ENCODE data around the gene SPR. TPM values are rescaled to one million over a fixed set of nuclear protein-coding genes. Genes with fewer than 3 reads are reported as not detected.

SPR gene
- total RNA-seq, 2 experiments from 2014 or later: 7.1 to 8.5 TPM

- no peak overlapping the region for H3K27ac Mint-ChIP-seq
- intact Hi-C loops (cut with micrococcal nuclease): no loop called here
- no peaks in the 10 kb centered on the region for H3K4me1 Mint-ChIP-seq (ENCODE audit: low read depth)
- H3K9me3 Mint-ChIP-seq: no peaks in the 10 kb centered on the region
- POLR2A ChIA-PET: no interaction called here
- no peak for DNase-seq
- H3K27me3 Mint-ChIP-seq: peaks cover 6% of the 10 kb centered on the region
- H3K36me3 Mint-ChIP-seq: no peaks in the 10 kb centered on the region
- no peak overlapping the region for H3K4me3 Mint-ChIP-seq
- CTCF ChIA-PET: interaction anchor here (1.6 to 1.7 kb wide), 2 partner anchors 12 to 35 kb away, joined by 3 to 5 read pairs; no protein-coding TSS in a partner anchor
Measured at GRCh38 chr2:72938455-72938854, 51.2 kb downstream of the SPR start.

- ChIA-PET POLR2A (no interaction called here), CTCF (no interaction called here)
- intact Hi-C loops (cut with micrococcal nuclease): no loop called here
- Mint-ChIP-seq H3K9me3 (no peaks in the 10 kb centered on the region), H3K4me3 (no peak overlapping the region), H3K4me1 (ENCODE audit: low read depth) (no peaks in the 10 kb centered on the region), H3K27me3 (peaks cover 1% of the 10 kb centered on the region), H3K36me3 (no peaks in the 10 kb centered on the region), H3K27ac (no peak overlapping the region)
- DNase-seq: no peak
Measured at GRCh38 chr2:72940361-72940760, 53.2 kb downstream of the SPR start.

GRCh38 chr2:72940786-72941185, 53.6 kb downstream of the SPR start:
- ChIA-PET CTCF (no interaction called here), POLR2A (no interaction called here)
- Mint-ChIP-seq H3K4me3 (no peak overlapping the region), H3K27ac (no peak overlapping the region), H3K27me3 (no peaks in the 10 kb centered on the region), H3K9me3 (no peaks in the 10 kb centered on the region), H3K4me1 (ENCODE audit: low read depth) (no peaks in the 10 kb centered on the region), H3K36me3 (no peaks in the 10 kb centered on the region)
- no peak for DNase-seq
- intact Hi-C loops (cut with micrococcal nuclease): no loop called here

Other genes with a start within 250 kb of the SPR start
- gene EXOC6B, start 61.4 kb upstream of the SPR start, total RNA-seq: 1 to 10 TPM; 8.5 to 8.6 TPM
- gene EMX1, start 30.1 kb downstream of the SPR start, total RNA-seq: not detected
- 1 to 10 TPM; 4.5 to 7.6 TPM for gene SFXN5, start 184.3 kb downstream of the SPR start, total RNA-seq
- 10 to 100 TPM; 11.1 to 11.2 TPM for gene RAB11FIP5, start 225.5 kb downstream of the SPR start, total RNA-seq

Measured in activated CD4-positive, alpha-beta memory T cell treated with anti-CD3 and anti-CD28 coated beads for 36 hours (primary cell).